8988T (cell line): Measurements from ENCODE around the gene TBCK.
"Not testable (repeated sequence)": the region's sequence is repeated elsewhere in the genome, so short reads cannot be mapped to it uniquely, and the experiment has no call there.

Experiments used
- DNase-seq: peaks from one replicate; pipeline ENCODE4 v3.0.0; 2011

Gene TBCK

GRCh38 chr4:106315968-106316772, at the start of gene TBCK, which contains the start of gene AIMP1:
Gene TBCK, minus strand, starts transcription at chr4:106316209. Its CDS starts 7,249 bp downstream, at chr4:106308960.
Gene AIMP1, plus strand, starts transcription at chr4:106316550. Its CDS starts 8,460 bp downstream, at chr4:106325010.
- no peak for DNase-seq

GRCh38 chr4:106365613-106366012, 49.6 kb upstream of the TBCK start:
- no peak for DNase-seq

GRCh38 chr4:106364282-106364681, 48.3 kb upstream of the TBCK start:
- no peak for DNase-seq

- DNase-seq, result no peak
Observed at GRCh38 chr4:106362086-106362825, 46.2 kb upstream of the TBCK start.

- no peak for DNase-seq
Observed at GRCh38 chr4:106358899-106359298, 42.9 kb upstream of the TBCK start.

- no peak for DNase-seq
Observed at GRCh38 chr4:106355193-106355592, 39.2 kb upstream of the TBCK start.

GRCh38 chr4:106353786-106354185, 37.8 kb upstream of the TBCK start:
- DNase-seq, result no peak

GRCh38 chr4:106351016-106351415, 35.0 kb upstream of the TBCK start:
- DNase-seq, result no peak

GRCh38 chr4:106347167-106347566, 31.2 kb upstream of the TBCK start:
- DNase-seq, result no peak

GRCh38 chr4:106344647-106344970, 28.6 kb upstream of the TBCK start:
- no peak for DNase-seq

- DNase-seq, result no peak
Observed at GRCh38 chr4:106343865-106344646, 28.0 kb upstream of the TBCK start.

GRCh38 chr4:106340774-106341173, 24.8 kb upstream of the TBCK start:
- no peak for DNase-seq

GRCh38 chr4:106339431-106339830, 23.4 kb upstream of the TBCK start:
- DNase-seq, result no peak

- no peak for DNase-seq
Observed at GRCh38 chr4:106338671-106339070, 22.7 kb upstream of the TBCK start.

- DNase-seq, result no peak
Observed at GRCh38 chr4:106337916-106338315, 21.9 kb upstream of the TBCK start.

- DNase-seq, result no peak
Observed at GRCh38 chr4:106336618-106337017, 20.6 kb upstream of the TBCK start.

- DNase-seq, result no peak
Observed at GRCh38 chr4:106334741-106335470, 18.9 kb upstream of the TBCK start.

- no peak for DNase-seq
Observed at GRCh38 chr4:106333186-106333585, 17.2 kb upstream of the TBCK start.

- DNase-seq, result no peak
Observed at GRCh38 chr4:106329041-106329618, 13.1 kb upstream of the TBCK start.

- no peak for DNase-seq
Observed at GRCh38 chr4:106325800-106326199, 9.8 kb upstream of the TBCK start.

- no peak for DNase-seq
Observed at GRCh38 chr4:106323119-106323518, 7.1 kb upstream of the TBCK start.

- DNase-seq, result not testable (repeated sequence)
Observed at GRCh38 chr4:106321814-106322213, 5.8 kb upstream of the TBCK start.
